Measurements from ENCODE around the gene ZBTB43.
A peak's percentile ranks its signal among the peaks of the same experiment; 100 is the strongest.

GRCh38 chr9:126804696-126805553, at the start of gene ZBTB43:
- TF ChIP-seq CTCF (conservative IDR thresholded peaks at IDR 0.05; ENCODE audit: low read depth, low read length) (no peak), POLR2A (IDR thresholded peaks at IDR 0.05; ENCODE audit: low read depth, low read length) (peak; percentile 89), RAD21 (IDR thresholded peaks at IDR 0.05; ENCODE audit: low read length) (no peak), BHLHE40 (IDR thresholded peaks at IDR 0.05; ENCODE audit: low read depth, low read length) (no peak), RFX5 (IDR thresholded peaks at IDR 0.05; ENCODE audit: low read depth, low read length) (no peak), USF2 (IDR thresholded peaks at IDR 0.05; ENCODE audit: low read depth, low read length) (no peak), RCOR1 (IDR thresholded peaks at IDR 0.05; ENCODE audit: insufficient replicate concordance, low read length) (peak; percentile 63)

Measured in IMR-90 (cell line).